WERI-Rb-1 (cell line): ENCODE measurements around the gene CARS2.
A peak's percentile ranks its signal among the peaks of the same experiment; 100 is the strongest.
"Not testable (repeated sequence)": the region's sequence is repeated elsewhere in the genome, so short reads cannot be mapped to it uniquely, and the experiment has no call there.

Experiments used
- DNase-seq: peaks from one replicate; pipeline ENCODE4 v3.0.0-alpha.2; 2020
- H3K27ac ChIP-seq: fragments of 250-450 bp; sonication (Bioruptor Pico); 2 replicates; pipeline ENCODE4 v1.5.1; 2020; ENCODE audit warnings: mild to moderate bottlenecking, moderate library complexity
- H3K27me3 ChIP-seq: fragments of 250-450 bp; sonication (Bioruptor Pico); 2 replicates; pipeline ENCODE4 v1.5.1; 2021; ENCODE audit warnings: mild to moderate bottlenecking, low read depth, moderate library complexity; ENCODE audit not compliant: insufficient read depth, severe bottlenecking
- H3K36me3 ChIP-seq: fragments of 250-450 bp; sonication (Bioruptor Pico); 2 replicates; pipeline ENCODE4 v1.5.1; 2020; ENCODE audit warnings: mild to moderate bottlenecking, moderate library complexity
- H3K4me3 ChIP-seq: 2 replicates; pipeline ENCODE4 v1.5.1; 2011; ENCODE audit warnings: low read depth, mild to moderate bottlenecking, control low read depth, low read length
- H3K9me3 ChIP-seq: fragments of 250-450 bp; sonication (Bioruptor Pico); 2 replicates; pipeline ENCODE4 v1.5.1; 2021; ENCODE audit warnings: mild to moderate bottlenecking, moderate library complexity; ENCODE audit not compliant: severe bottlenecking
- CTCF ChIP-seq: IDR thresholded peaks from 2 replicates; pipeline ENCODE4 v1.5.1; 2011; ENCODE audit warnings: low read depth, mild to moderate bottlenecking, control low read depth, inconsistent platforms, low read length

CARS2 gene

GRCh38 chr13:110616103-110617101, 89.5 kb downstream of the CARS2 start:
- no peaks in the 10 kb centered on the region for H3K27me3 ChIP-seq
- DNase-seq, result peak; percentile 51
- H3K4me3 ChIP-seq, result peak overlapping the region; percentile 88
- peaks cover 15% of the 10 kb centered on the region for H3K36me3 ChIP-seq
- peak overlapping the region; percentile 75 for H3K27ac ChIP-seq
- peak; percentile 33; the same call in 1 of the 2 replicates for TF ChIP-seq CTCF
- peaks cover 11% of the 10 kb centered on the region for H3K9me3 ChIP-seq

DNA sequence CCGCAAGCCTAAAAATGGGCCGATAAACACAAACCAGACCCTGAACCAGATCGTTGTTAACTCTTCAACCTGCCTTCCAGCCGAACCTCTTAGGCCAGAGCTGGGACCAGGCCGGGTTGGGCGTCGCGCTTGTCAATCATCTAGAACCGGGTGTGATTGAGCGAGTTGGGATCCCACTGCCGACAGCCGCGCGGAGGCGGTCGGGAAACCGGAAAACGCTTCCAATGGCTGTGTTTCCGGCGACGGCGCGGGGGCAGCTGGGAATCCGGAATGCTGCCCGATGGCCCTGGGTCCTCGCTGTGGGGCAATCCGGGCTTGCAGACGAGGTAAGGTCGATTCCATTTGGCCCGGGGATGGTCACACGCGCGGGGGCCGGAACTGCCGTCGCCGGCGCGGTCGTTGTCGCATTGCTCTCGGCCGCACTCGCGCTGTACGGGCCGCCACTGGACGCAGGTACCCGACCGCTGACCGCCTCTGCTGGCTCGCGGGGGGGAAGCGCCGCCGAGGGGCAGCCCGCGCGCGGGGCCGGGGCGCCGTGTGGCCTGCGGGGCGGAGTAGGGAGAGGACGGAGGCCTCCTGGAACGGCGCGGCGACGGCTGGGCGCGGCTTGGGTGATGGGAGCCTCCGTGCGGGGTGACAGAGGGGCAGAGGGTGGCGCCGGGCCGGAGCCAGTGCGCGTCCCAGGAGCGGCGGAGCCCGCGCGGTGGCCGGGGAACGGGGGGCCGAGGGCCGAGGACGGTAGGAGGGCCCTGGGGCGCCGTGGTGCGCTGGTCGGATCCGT, 90.4 kb downstream of the CARS2 start, which contains the start of gene NAXD:
Gene NAXD (plus strand): TSS at position 224 of the 781 bp plus-strand sequence. CDS start 57 bp downstream, at position 281.
- no peaks in the 10 kb centered on the region for H3K27me3 ChIP-seq
- H3K4me3 ChIP-seq, result peak within 1 kb of the TSS; percentile 88
- H3K9me3 ChIP-seq, result peaks cover 11% of the 10 kb centered on the region
- H3K27ac ChIP-seq, result peak within 1 kb of the TSS; percentile 75
- no peak for TF ChIP-seq CTCF
- DNase-seq, result peak; percentile 99
- H3K36me3 ChIP-seq, result peaks cover 15% of the 10 kb centered on the region

DNA sequence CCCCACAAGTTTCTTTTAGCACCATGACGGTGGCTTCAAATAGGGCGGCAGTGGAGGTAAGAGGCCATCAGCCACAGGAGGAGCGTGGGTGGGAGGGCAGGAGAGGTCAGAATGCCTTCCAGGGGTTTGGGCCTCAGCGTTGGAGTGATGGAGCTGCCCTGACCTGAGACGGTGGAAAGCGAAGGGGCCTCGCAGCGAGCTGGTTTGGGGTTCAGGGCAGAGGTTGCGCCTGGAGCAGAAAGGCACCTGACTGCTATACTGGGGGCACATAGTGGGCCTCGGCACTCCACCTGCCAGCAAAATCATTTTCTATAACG, 91.0 kb downstream of the CARS2 start:
- TF ChIP-seq CTCF, result no peak
- Histone ChIP-seq H3K36me3 (peaks cover 15% of the 10 kb centered on the region), H3K4me3 (peak overlapping the region; percentile 88), H3K27ac (peak overlapping the region; percentile 75), H3K9me3 (peaks cover 11% of the 10 kb centered on the region), H3K27me3 (no peaks in the 10 kb centered on the region)
- no peak for DNase-seq

- Histone ChIP-seq H3K9me3 (peaks cover 14% of the 10 kb centered on the region), H3K36me3 (no peaks in the 10 kb centered on the region; the same call in 1 of the 2 replicates), H3K4me3 (no peak overlapping the region), H3K27me3 (no peaks in the 10 kb centered on the region), H3K27ac (no peak overlapping the region)
- no peak for DNase-seq
- TF ChIP-seq CTCF, result no peak
These were observed 94.8 kb downstream of the CARS2 start for GRCh38 chr13:110610955-110611595.

DNA sequence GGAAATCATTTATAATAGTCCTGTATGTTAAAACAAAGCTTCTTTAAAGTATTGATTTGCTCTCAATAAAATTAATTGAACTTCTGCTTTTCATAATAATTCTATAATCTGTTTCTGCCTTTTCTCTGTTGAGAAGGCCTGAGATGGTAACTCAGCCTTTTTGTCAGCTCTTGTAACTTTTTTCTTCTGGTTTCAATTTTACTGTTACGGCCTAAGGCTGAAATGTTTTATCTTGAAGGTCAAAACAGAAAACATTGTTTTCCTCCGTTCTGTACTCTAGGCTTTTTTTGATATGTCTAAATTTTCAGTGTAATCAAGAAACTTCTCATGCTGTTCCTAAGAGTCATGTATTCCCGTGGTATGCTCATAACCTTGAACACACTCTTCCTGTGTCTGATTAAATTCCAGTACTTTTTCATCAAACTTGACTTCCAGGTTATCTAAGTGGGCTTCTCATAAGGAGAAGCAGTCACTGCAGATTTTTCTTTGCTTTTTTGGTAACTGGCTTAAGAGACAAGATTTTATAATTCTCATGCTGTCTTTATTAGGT, 98.2 kb downstream of the CARS2 start:
- no peak for DNase-seq
- no peaks in the 10 kb centered on the region for H3K27me3 ChIP-seq

DNA sequence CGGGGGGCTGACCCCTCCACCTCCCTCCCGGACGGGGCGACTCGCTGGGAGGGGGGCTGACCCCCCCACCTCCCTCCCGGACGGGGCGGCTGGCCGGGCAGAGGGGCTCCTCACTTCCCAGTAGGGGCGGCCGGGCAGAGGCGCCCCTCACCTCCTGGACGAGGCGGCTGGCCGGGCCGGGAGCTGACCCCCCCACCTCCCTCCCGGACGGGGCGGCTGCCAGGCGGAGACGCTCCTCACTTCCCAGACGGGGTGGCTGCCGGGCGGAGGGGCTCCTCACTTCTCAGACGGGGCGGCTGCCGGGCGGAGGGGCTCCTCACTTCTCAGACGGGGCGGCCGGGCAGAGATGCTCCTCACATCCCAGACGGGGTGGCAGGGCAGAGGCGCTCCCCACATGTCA, 99.6 kb downstream of the CARS2 start:
- not testable (repeated sequence) for H3K4me3 ChIP-seq, H3K27me3 ChIP-seq, H3K36me3 ChIP-seq, H3K27ac ChIP-seq, DNase-seq, H3K9me3 ChIP-seq

More for the DNA sequence above, 98.2 kb downstream of the CARS2 start:
- no peak overlapping the region for H3K27ac ChIP-seq
- H3K36me3 ChIP-seq, result no peaks in the 10 kb centered on the region
- no peak for TF ChIP-seq CTCF
- no peak overlapping the region for H3K4me3 ChIP-seq
- H3K9me3 ChIP-seq, result peaks cover 3% of the 10 kb centered on the region
